ENCODE results near the gene EFR3B.

DNA sequence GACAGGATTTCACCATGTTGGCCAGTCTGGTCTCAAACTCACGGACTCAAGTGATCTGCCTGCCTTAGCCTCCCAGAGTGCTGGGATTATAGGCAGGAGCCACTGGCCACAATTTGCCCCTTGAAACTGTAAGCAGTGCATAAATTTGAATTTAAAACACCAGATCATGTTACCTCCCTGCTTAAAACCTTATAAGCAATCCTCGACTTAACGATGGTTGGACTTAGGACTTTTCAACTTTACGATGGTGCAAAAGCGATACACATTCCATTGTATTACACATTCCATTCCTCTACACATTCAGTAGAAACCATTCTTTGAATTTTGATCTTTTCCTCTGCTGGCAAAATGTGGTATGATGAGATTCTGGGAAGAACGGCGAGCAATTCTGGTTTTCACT is 23.2 kb upstream of the EFR3B start:
- TF ChIP-seq, protein P1, sequence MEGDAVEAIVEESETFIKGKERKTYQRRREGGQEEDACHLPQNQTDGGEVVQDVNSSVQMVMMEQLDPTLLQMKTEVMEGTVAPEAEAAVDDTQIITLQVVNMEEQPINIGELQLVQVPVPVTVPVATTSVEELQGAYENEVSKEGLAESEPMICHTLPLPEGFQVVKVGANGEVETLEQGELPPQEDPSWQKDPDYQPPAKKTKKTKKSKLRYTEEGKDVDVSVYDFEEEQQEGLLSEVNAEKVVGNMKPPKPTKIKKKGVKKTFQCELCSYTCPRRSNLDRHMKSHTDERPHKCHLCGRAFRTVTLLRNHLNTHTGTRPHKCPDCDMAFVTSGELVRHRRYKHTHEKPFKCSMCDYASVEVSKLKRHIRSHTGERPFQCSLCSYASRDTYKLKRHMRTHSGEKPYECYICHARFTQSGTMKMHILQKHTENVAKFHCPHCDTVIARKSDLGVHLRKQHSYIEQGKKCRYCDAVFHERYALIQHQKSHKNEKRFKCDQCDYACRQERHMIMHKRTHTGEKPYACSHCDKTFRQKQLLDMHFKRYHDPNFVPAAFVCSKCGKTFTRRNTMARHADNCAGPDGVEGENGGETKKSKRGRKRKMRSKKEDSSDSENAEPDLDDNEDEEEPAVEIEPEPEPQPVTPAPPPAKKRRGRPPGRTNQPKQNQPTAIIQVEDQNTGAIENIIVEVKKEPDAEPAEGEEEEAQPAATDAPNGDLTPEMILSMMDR (IDR thresholded peaks at IDR 0.05) = no peak
- no peak for TF ChIP-seq EZH2 (IDR thresholded peaks at IDR 0.05)
- TF ChIP-seq EZH2phosphoT487 (IDR thresholded peaks at IDR 0.05) = no peak

All from neural progenitor cell (in vitro differentiated cells).